OCI-LY7 (cell line): ENCODE measurements around the gene DNAH11. TPM values are rescaled to one million over a fixed set of nuclear protein-coding genes. Genes with fewer than 3 reads are reported as not detected.

Experiments
- BruUV-seq: library from RNA; stranded (reverse); fragments of 400-500 nt; replicated peaks from 2 replicates; lab custom pipeline; 2021; lab: Mats Ljungman, UMichigan
- CTCF ChIA-PET: fragments of 300-600 bp; sonication (Branson Sonifier 250); formaldehyde crosslinking; loops from one replicate; lab custom pipeline; 2022; ENCODE audit warnings: antibody characterized with exemption; ENCODE audit not compliant: unreplicated experiment; lab: Charles Lee
- POLR2A ChIA-PET: fragments of 300-600 bp; sonication (Branson Sonifier 250); formaldehyde crosslinking; loops from one replicate; lab custom pipeline; 2022; ENCODE audit warnings: antibody characterized with exemption; lab: Charles Lee
- DNase-seq: peaks from one replicate; pipeline ENCODE4 v3.0.0-alpha.2; 2015; ENCODE audit warnings: low spot score
- H2AFZ ChIP-seq: fragments of 200-600 bp; sonication (generic), shearing (Covaris generic); 2 replicates; pipeline ENCODE4 v1.6.1; 2014; ENCODE audit warnings: mild to moderate bottlenecking, antibody characterized with exemption, low read length, moderate library complexity
- H3K27ac ChIP-seq: fragments of 200-600 bp; sonication (generic); 2 replicates; pipeline ENCODE4 v1.5.1; 2014; ENCODE audit warnings: mixed run types, low read depth, mild to moderate bottlenecking, moderate library complexity, low read length, inconsistent platforms; ENCODE audit not compliant: poor library complexity, severe bottlenecking
- H3K36me3 ChIP-seq: fragments of 200-600 bp; sonication (generic); 2 replicates; pipeline ENCODE4 v1.6.1; 2014; ENCODE audit warnings: mild to moderate bottlenecking, antibody characterized with exemption, low read length, moderate library complexity, mixed read lengths; ENCODE audit not compliant: insufficient read depth
- H3K4me1 ChIP-seq: fragments of 200-600 bp; sonication (generic); 2 replicates; pipeline ENCODE4 v1.5.1; 2014; ENCODE audit warnings: mild to moderate bottlenecking, low read length; ENCODE audit not compliant: insufficient read depth, poor library complexity, severe bottlenecking
- H3K4me2 ChIP-seq: fragments of 200-600 bp; sonication (generic); 2 replicates; pipeline ENCODE4 v1.6.1; 2014; ENCODE audit warnings: mild to moderate bottlenecking, low read length
- H3K4me3 ChIP-seq: fragments of 200-600 bp; sonication (generic); 2 replicates; pipeline ENCODE4 v1.5.1; 2014; ENCODE audit warnings: mild to moderate bottlenecking, low read depth, low read length; ENCODE audit not compliant: poor library complexity, severe bottlenecking
- H3K79me2 ChIP-seq: fragments of 200-600 bp; sonication (generic); 2 replicates; pipeline ENCODE4 v1.6.1; 2016; ENCODE audit warnings: low read depth, mild to moderate bottlenecking, low read length, moderate library complexity, mixed read lengths; ENCODE audit not compliant: insufficient read depth
- H3K9me2 ChIP-seq: fragments of 200-600 bp; sonication (generic); 2 replicates; pipeline ENCODE4 v1.6.1; 2016; ENCODE audit warnings: mild to moderate bottlenecking, low read length, mixed read lengths; ENCODE audit not compliant: insufficient read depth
- H3K9me3 ChIP-seq: fragments of 200-600 bp; sonication (generic); 2 replicates; pipeline ENCODE4 v1.6.1; 2014; ENCODE audit warnings: mild to moderate bottlenecking, mixed run types, low read length, mixed read lengths
- H4K20me1 ChIP-seq: fragments of 200-600 bp; sonication (generic); 2 replicates; pipeline ENCODE4 v1.6.1; 2014; ENCODE audit warnings: mild to moderate bottlenecking, antibody characterized with exemption, low read length, moderate library complexity, mixed read lengths; ENCODE audit not compliant: insufficient read depth
- CTCF ChIP-seq: fragments of 200-600 bp; sonication (generic); conservative IDR thresholded peaks from 2 replicates; pipeline ENCODE4 v1.5.1; 2014; ENCODE audit warnings: mild to moderate bottlenecking, antibody characterized with exemption, low read length, moderate library complexity, mixed read lengths
- EZH2phosphoT487 ChIP-seq: fragments of 200-600 bp; sonication (generic); IDR thresholded peaks from 2 replicates; pipeline ENCODE4 v1.6.1; 2018; ENCODE audit warnings: low read depth, borderline replicate concordance, mild to moderate bottlenecking, mixed run types, antibody characterized with exemption, low read length, moderate library complexity, mixed read lengths
- intact Hi-C: fragments of 100-400 bp; cut with micrococcal nuclease; formaldehyde crosslinking; loops from one replicate; pipeline ENCODE4 v1.10.0; 2022; ENCODE audit not compliant: unreplicated experiment
- total RNA-seq, 2 experiments: library from RNA; depleted of rRNA in 1 of 2; stranded (reverse); fragments of >200 nt in 1 of 2; shearing (Covaris generic) in 1 of 2; gene quantifications; 2 replicates each; pipeline ENCODE4 v1.2.3, GENCODE V29; 2014 to 2022

The DNAH11 gene
- total RNA-seq, 2 experiments from 2014 or later = not detected

GRCh38 chr7:21611129-21611528 is 68.3 kb downstream of the DNAH11 start:
- H4K20me1 ChIP-seq = no peaks in the 10 kb centered on the region
- no peak overlapping the region for H2AFZ ChIP-seq
- H3K27ac ChIP-seq = no peak overlapping the region
- H3K79me2 ChIP-seq = no peaks in the 10 kb centered on the region
- no peaks in the 10 kb centered on the region for H3K4me1 ChIP-seq
- DNase-seq = no peak
- no peak for TF ChIP-seq EZH2phosphoT487
- TF ChIP-seq CTCF = no peak
- ChIA-PET CTCF (no interaction called here), POLR2A (interaction anchor here (0.9 kb wide), 1 partner anchor 11 kb away, joined by 4 read pairs; no protein-coding TSS in a partner anchor)
- H3K4me3 ChIP-seq = no peak overlapping the region
- no peaks in the 10 kb centered on the region for H3K9me2 ChIP-seq
- no peaks in the 10 kb centered on the region for H3K36me3 ChIP-seq
- no peaks in the 10 kb centered on the region for H3K9me3 ChIP-seq
- H3K4me2 ChIP-seq = no peak overlapping the region
- BruUV-seq = no TSS peak
- intact Hi-C loops = no loop called here

GRCh38 chr7:21616091-21616490 is 73.3 kb downstream of the DNAH11 start:
- POLR2A ChIA-PET = interaction anchor here (0.5 to 0.9 kb wide), 2 partner anchors 38 to 75 kb away, joined by 3 read pairs; no protein-coding TSS in a partner anchor
- intact Hi-C loops = no loop called here
- H3K27ac ChIP-seq = no peak overlapping the region
- no peaks in the 10 kb centered on the region for H3K79me2 ChIP-seq
- no peaks in the 10 kb centered on the region for H3K9me3 ChIP-seq
- TF ChIP-seq EZH2phosphoT487 = no peak
- no peak for TF ChIP-seq CTCF
- H4K20me1 ChIP-seq = no peaks in the 10 kb centered on the region
- CTCF ChIA-PET = no interaction called here
- no peak overlapping the region for H3K4me2 ChIP-seq
- no peak for DNase-seq
- no peak overlapping the region for H2AFZ ChIP-seq
- no peaks in the 10 kb centered on the region for H3K9me2 ChIP-seq
- H3K4me1 ChIP-seq = no peaks in the 10 kb centered on the region
- H3K36me3 ChIP-seq = no peaks in the 10 kb centered on the region
- BruUV-seq = no TSS peak
- H3K4me3 ChIP-seq = no peak overlapping the region

- BruUV-seq = no TSS peak
- H3K9me3 ChIP-seq = no peaks in the 10 kb centered on the region
- TF ChIP-seq CTCF = no peak
- TF ChIP-seq EZH2phosphoT487 = no peak
- intact Hi-C loops = no loop called here
- H2AFZ ChIP-seq = no peak overlapping the region
- H3K36me3 ChIP-seq = no peaks in the 10 kb centered on the region
- H3K27ac ChIP-seq = no peak overlapping the region
- no peaks in the 10 kb centered on the region for H4K20me1 ChIP-seq
- no peak overlapping the region for H3K4me2 ChIP-seq
- CTCF ChIA-PET = no interaction called here
- no peak overlapping the region for H3K4me3 ChIP-seq
- no peaks in the 10 kb centered on the region for H3K4me1 ChIP-seq
- DNase-seq = no peak
- H3K9me2 ChIP-seq = no peaks in the 10 kb centered on the region
- POLR2A ChIA-PET = no interaction called here
- H3K79me2 ChIP-seq = no peaks in the 10 kb centered on the region
These were observed 74.1 kb downstream of the DNAH11 start for GRCh38 chr7:21616796-21617436.
